DND-41 (cell line): Measurements from ENCODE around the gene MYCN.

Experiments used
- ATAC-seq: fragments of 200-7000 bp; cut with Tn5 transposase; 3 replicates; pipeline ENCODE4 v1.9.1; 2021; ENCODE audit warnings: low read depth; ENCODE audit not compliant: insufficient read depth
- DNase-seq: peaks from one replicate; pipeline ENCODE4 v3.0.0-alpha.2; 2020
- H2AFZ ChIP-seq: 2 replicates; pipeline ENCODE4 v1.6.0; 2012; ENCODE audit warnings: low read depth, low read length
- H3K27ac ChIP-seq: 2 replicates; pipeline ENCODE4 v1.5.1; 2012; ENCODE audit warnings: low read length, inconsistent platforms
- H3K27me3 ChIP-seq: fragments of 200-600 bp; sonication (generic); 2 replicates; pipeline ENCODE4 v1.6.0; 2012; ENCODE audit warnings: low read length, mild to moderate bottlenecking, inconsistent platforms; ENCODE audit not compliant: insufficient read depth, poor library complexity
- H3K36me3 ChIP-seq: 2 replicates; pipeline ENCODE4 v1.5.1; 2012; ENCODE audit warnings: low read length, inconsistent platforms; ENCODE audit not compliant: insufficient read depth
- H3K4me1 ChIP-seq: 2 replicates; pipeline ENCODE4 v1.5.1; 2012; ENCODE audit warnings: mild to moderate bottlenecking, low read length; ENCODE audit not compliant: insufficient read depth
- H3K4me2 ChIP-seq: 2 replicates; pipeline ENCODE4 v1.6.0; 2012; ENCODE audit warnings: mild to moderate bottlenecking, moderate library complexity, low read length, inconsistent platforms; ENCODE audit not compliant: insufficient read depth
- H3K4me3 ChIP-seq, 2 experiments: fragments of 200-600 bp in 1 of 2; shearing (Covaris generic) in 1 of 2; 2 replicates each; pipeline ENCODE4 v1.5.1; 2012 to 2016; ENCODE audit warnings: inconsistent platforms in 2 of 2, low read length in 2 of 2, mild to moderate bottlenecking in 2 of 2, low read depth in 1 of 2, moderate library complexity in 1 of 2
- H3K79me2 ChIP-seq: 2 replicates; pipeline ENCODE4 v1.6.0; 2012; ENCODE audit warnings: low read length, inconsistent platforms; ENCODE audit not compliant: insufficient read depth
- H3K9ac ChIP-seq: 2 replicates; pipeline ENCODE4 v1.6.0; 2012; ENCODE audit warnings: low read depth, mild to moderate bottlenecking, inconsistent platforms, low read length, moderate library complexity
- H3K9me3 ChIP-seq: 2 replicates; pipeline ENCODE4 v1.5.1; 2012; ENCODE audit warnings: low read length, moderate library complexity, mild to moderate bottlenecking, inconsistent platforms; ENCODE audit not compliant: insufficient read depth, severe bottlenecking
- H4K20me1 ChIP-seq: 2 replicates; pipeline ENCODE4 v1.6.0; 2012; ENCODE audit warnings: low read length; ENCODE audit not compliant: insufficient read depth
- CTCF ChIP-seq: IDR thresholded peaks from 2 replicates; pipeline ENCODE4 v1.5.1; 2012; ENCODE audit warnings: borderline replicate concordance, low read length, moderate library complexity, mild to moderate bottlenecking; ENCODE audit not compliant: poor library complexity, severe bottlenecking; ENCODE audit errors: extremely low read depth
- EZH2 ChIP-seq: IDR thresholded peaks from 3 replicates; pipeline ENCODE4 v1.6.1; 2012; ENCODE audit warnings: borderline replicate concordance, low read depth, mild to moderate bottlenecking, moderate library complexity, low read length, inconsistent platforms; ENCODE audit not compliant: severe bottlenecking

Gene MYCN

GRCh38 chr2:15935675-15936074 is 4.7 kb upstream of the MYCN start:
- H3K27me3 ChIP-seq: no peaks in the 10 kb centered on the region
- H3K4me1 ChIP-seq: no peaks in the 10 kb centered on the region
- no peak overlapping the region for H3K4me3 ChIP-seq
- no peaks in the 10 kb centered on the region for H3K36me3 ChIP-seq
- no peaks in the 10 kb centered on the region for H3K9me3 ChIP-seq
- no peak for DNase-seq
- H2AFZ ChIP-seq: no peak overlapping the region
- no peak for ATAC-seq
- H3K9ac ChIP-seq: no peak overlapping the region
- no peak overlapping the region for H3K27ac ChIP-seq
- no peaks in the 10 kb centered on the region for H3K79me2 ChIP-seq
- no peak for TF ChIP-seq EZH2
- TF ChIP-seq CTCF: no peak
- no peaks in the 10 kb centered on the region for H4K20me1 ChIP-seq
- H3K4me2 ChIP-seq: no peak overlapping the region

- Histone ChIP-seq H3K4me2 (no peak overlapping the region), H3K79me2 (no peaks in the 10 kb centered on the region), H3K27me3 (no peaks in the 10 kb centered on the region), H3K9ac (no peak overlapping the region), H3K4me1 (no peaks in the 10 kb centered on the region), H2AFZ (no peak overlapping the region), H3K27ac (no peak overlapping the region), H4K20me1 (no peaks in the 10 kb centered on the region), H3K36me3 (no peaks in the 10 kb centered on the region), H3K4me3 (no peak overlapping the region), H3K9me3 (no peaks in the 10 kb centered on the region)
- ATAC-seq (no peak), DNase-seq (no peak)
- no peak for TF ChIP-seq EZH2
- TF ChIP-seq CTCF: no peak
Observed at GRCh38 chr2:15936277-15937104, 3.9 kb upstream of the MYCN start.

GRCh38 chr2:15937105-15937881 is 3.1 kb upstream of the MYCN start:
- Histone ChIP-seq H4K20me1 (no peaks in the 10 kb centered on the region), H3K36me3 (no peaks in the 10 kb centered on the region), H3K27me3 (no peaks in the 10 kb centered on the region), H3K4me1 (no peaks in the 10 kb centered on the region), H2AFZ (no peak overlapping the region), H3K4me3 (no peak overlapping the region), H3K9me3 (no peaks in the 10 kb centered on the region), H3K79me2 (no peaks in the 10 kb centered on the region), H3K4me2 (no peak overlapping the region), H3K9ac (no peak overlapping the region), H3K27ac (no peak overlapping the region)
- ATAC-seq: no peak
- TF ChIP-seq CTCF (no peak), EZH2 (no peak)
- no peak for DNase-seq
